Activated CD8-positive, alpha-beta memory T cell treated with anti-CD3 and anti-CD28 coated beads, Interleukin-2, amount 10 ng/mL, durations not matched to agents 7 days and 5 days (primary cell): ENCODE data around the gene BFSP2. TPM values are rescaled to one million over a fixed set of nuclear protein-coding genes. Genes with fewer than 3 reads are reported as not detected.

Experiments
- ATAC-seq: fragments of 150-1000 bp; cut with Tn5 transposase; one replicate; pipeline ENCODE4 v1.10.0; 2021; ENCODE audit warnings: moderate library complexity
- CTCF ChIA-PET: fragments of 350-600 bp; sonication (Branson Sonifier 250); formaldehyde crosslinking; loops from one replicate; lab custom pipeline; 2021; ENCODE audit warnings: antibody characterized with exemption; lab: Charles Lee
- DNase-seq: peaks from one replicate; pipeline ENCODE4 v3.0.0-alpha.2; 2020
- H3K27ac Mint-ChIP-seq: one replicate; pipeline ENCODE4 v1.8.0; 2021; ENCODE audit warnings: mild to moderate bottlenecking, mixed read lengths
- H3K27me3 Mint-ChIP-seq: one replicate; pipeline ENCODE4 v1.8.0; 2021; ENCODE audit warnings: mixed read lengths
- H3K36me3 Mint-ChIP-seq: one replicate; pipeline ENCODE4 v1.8.0; 2021; ENCODE audit warnings: mild to moderate bottlenecking, mixed read lengths
- H3K4me1 Mint-ChIP-seq: one replicate; pipeline ENCODE4 v1.8.0; 2021; ENCODE audit warnings: mixed read lengths
- H3K4me3 Mint-ChIP-seq: one replicate; pipeline ENCODE4 v1.8.0; 2021; ENCODE audit warnings: mild to moderate bottlenecking, moderate library complexity, mixed read lengths
- H3K9me3 Mint-ChIP-seq: one replicate; pipeline ENCODE4 v1.8.0; 2022; ENCODE audit warnings: low read depth, mixed read lengths
- total RNA-seq, 2 experiments: library from RNA; stranded (reverse); gene quantifications; one replicate each; pipeline ENCODE4 v1.2.3, GENCODE V29; 2021

Gene BFSP2
- total RNA-seq, 2 experiments from 2014 or later: 1.2 to 2.1 TPM

GRCh38 chr3:133441867-133442270 lies 42.0 kb downstream of the BFSP2 start:
- H3K27me3 Mint-ChIP-seq: no peaks in the 10 kb centered on the region
- CTCF ChIA-PET: interaction anchor here (0.9 to 1.3 kb wide), 5 partner anchors 17 to 716 kb away, joined by 3 to 6 read pairs (median 5); no protein-coding TSS in a partner anchor
- peaks cover 6% of the 10 kb centered on the region for H3K9me3 Mint-ChIP-seq
- ATAC-seq (peak; percentile 85), DNase-seq (peak; percentile 57)
- H3K4me1 Mint-ChIP-seq: peaks cover 37% of the 10 kb centered on the region
- H3K27ac Mint-ChIP-seq: peak overlapping the region; percentile 96
- peaks cover 14% of the 10 kb centered on the region for H3K36me3 Mint-ChIP-seq
- H3K4me3 Mint-ChIP-seq: peak overlapping the region; percentile 74

- H3K4me3 Mint-ChIP-seq: peak overlapping the region; percentile 74
These were observed 42.7 kb downstream of the BFSP2 start for GRCh38 chr3:133442518-133442917.

GRCh38 chr3:133443649-133444422 lies 44.0 kb downstream of the BFSP2 start:
- Mint-ChIP-seq H3K36me3 (peaks cover 14% of the 10 kb centered on the region), H3K9me3 (peaks cover 6% of the 10 kb centered on the region), H3K4me1 (peaks cover 54% of the 10 kb centered on the region), H3K27ac (peak overlapping the region; percentile 83), H3K27me3 (no peaks in the 10 kb centered on the region), H3K4me3 (no peak overlapping the region)
- ATAC-seq: peak; percentile 9
- DNase-seq: no peak
- CTCF ChIA-PET: interaction anchor here (0.8 to 2.0 kb wide), 9 partner anchors 25 to 137 kb away, joined by 3 to 9 read pairs (median 5); partner anchors contain the start of gene CDV3

More at GRCh38 chr3:133442518-133442917, 42.7 kb downstream of the BFSP2 start:
- CTCF ChIA-PET: interaction anchor here (0.9 to 2.0 kb wide), 6 partner anchors 46 to 135 kb away, joined by 5 to 9 read pairs (median 6); partner anchors contain the start of gene CDV3
- DNase-seq: no peak
- peaks cover 14% of the 10 kb centered on the region for H3K36me3 Mint-ChIP-seq
- no peaks in the 10 kb centered on the region for H3K27me3 Mint-ChIP-seq
- peak overlapping the region; percentile 96 for H3K27ac Mint-ChIP-seq
- H3K4me1 Mint-ChIP-seq: peaks cover 41% of the 10 kb centered on the region
- peaks cover 6% of the 10 kb centered on the region for H3K9me3 Mint-ChIP-seq
- ATAC-seq: peak; percentile 55

- H3K27ac Mint-ChIP-seq: peak overlapping the region; percentile 1
- ATAC-seq (no peak), DNase-seq (no peak)
- H3K9me3 Mint-ChIP-seq: peaks cover 4% of the 10 kb centered on the region
- no peak overlapping the region for H3K4me3 Mint-ChIP-seq
- peaks cover 10% of the 10 kb centered on the region for H3K36me3 Mint-ChIP-seq
- H3K4me1 Mint-ChIP-seq: peaks cover 60% of the 10 kb centered on the region
- CTCF ChIA-PET: interaction anchor here (1.1 to 2.0 kb wide), 4 partner anchors 24 to 137 kb away, joined by 3 to 9 read pairs (median 5); no protein-coding TSS in a partner anchor
- H3K27me3 Mint-ChIP-seq: no peaks in the 10 kb centered on the region
These were observed 44.5 kb downstream of the BFSP2 start for GRCh38 chr3:133444423-133444774.

- no peaks in the 10 kb centered on the region for H3K9me3 Mint-ChIP-seq
These were observed 45.3 kb downstream of the BFSP2 start for GRCh38 chr3:133445108-133445507.

GRCh38 chr3:133447750-133448477 lies 48.1 kb downstream of the BFSP2 start:
- DNase-seq (no peak), ATAC-seq (no peak)
- Mint-ChIP-seq H3K27me3 (no peaks in the 10 kb centered on the region), H3K27ac (peak overlapping the region; percentile 88), H3K4me3 (no peak overlapping the region), H3K36me3 (no peaks in the 10 kb centered on the region), H3K4me1 (peaks cover 60% of the 10 kb centered on the region), H3K9me3 (no peaks in the 10 kb centered on the region)
- CTCF ChIA-PET: interaction anchor here (0.7 to 2.0 kb wide), 6 partner anchors 9 to 127 kb away, joined by 3 to 10 read pairs (median 6); no protein-coding TSS in a partner anchor

More at GRCh38 chr3:133445108-133445507, 45.3 kb downstream of the BFSP2 start:
- Mint-ChIP-seq H3K4me1 (peaks cover 66% of the 10 kb centered on the region), H3K4me3 (no peak overlapping the region), H3K27me3 (no peaks in the 10 kb centered on the region), H3K27ac (no peak overlapping the region), H3K36me3 (peaks cover 6% of the 10 kb centered on the region)
- ATAC-seq (no peak), DNase-seq (no peak)
- CTCF ChIA-PET: interaction anchor here (1.6 kb wide), 1 partner anchor 130 kb away, joined by 6 read pairs; no protein-coding TSS in a partner anchor

- DNase-seq: peak; percentile 87
- no peaks in the 10 kb centered on the region for H3K27me3 Mint-ChIP-seq
- no peak overlapping the region for H3K4me3 Mint-ChIP-seq
- no peaks in the 10 kb centered on the region for H3K9me3 Mint-ChIP-seq
- H3K36me3 Mint-ChIP-seq: no peaks in the 10 kb centered on the region
- peak; percentile 85 for ATAC-seq
- H3K27ac Mint-ChIP-seq: peak overlapping the region; percentile 88
- CTCF ChIA-PET: interaction anchor here (0.7 to 2.0 kb wide), 9 partner anchors 9 to 130 kb away, joined by 3 to 10 read pairs (median 3); no protein-coding TSS in a partner anchor
- peaks cover 53% of the 10 kb centered on the region for H3K4me1 Mint-ChIP-seq
These were observed 48.7 kb downstream of the BFSP2 start for GRCh38 chr3:133448478-133449122.

- Mint-ChIP-seq H3K36me3 (no peaks in the 10 kb centered on the region), H3K4me3 (no peak overlapping the region), H3K4me1 (peaks cover 39% of the 10 kb centered on the region), H3K27ac (no peak overlapping the region), H3K27me3 (no peaks in the 10 kb centered on the region), H3K9me3 (no peaks in the 10 kb centered on the region)
- CTCF ChIA-PET: interaction anchor here (1.1 to 1.9 kb wide), 3 partner anchors 17 to 122 kb away, joined by 4 to 7 read pairs (median 4); partner anchors contain the start of gene CDV3
- DNase-seq: no peak
- ATAC-seq: no peak
These were observed 51.5 kb downstream of the BFSP2 start for GRCh38 chr3:133451309-133451708.

- Mint-ChIP-seq H3K4me1 (peaks cover 32% of the 10 kb centered on the region), H3K9me3 (no peaks in the 10 kb centered on the region), H3K4me3 (no peak overlapping the region), H3K27ac (no peak overlapping the region), H3K27me3 (no peaks in the 10 kb centered on the region), H3K36me3 (no peaks in the 10 kb centered on the region)
- no peak for ATAC-seq
- CTCF ChIA-PET: interaction anchor here (0.8 to 1.6 kb wide), 3 partner anchors 36 to 126 kb away, joined by 3 to 7 read pairs (median 3); no protein-coding TSS in a partner anchor
- no peak for DNase-seq
These were observed 52.9 kb downstream of the BFSP2 start for GRCh38 chr3:133452641-133453319.

GRCh38 chr3:133453383-133453782 lies 53.5 kb downstream of the BFSP2 start:
- no peaks in the 10 kb centered on the region for H3K36me3 Mint-ChIP-seq

GRCh38 chr3:133455281-133455680 lies 55.4 kb downstream of the BFSP2 start:
- H3K9me3 Mint-ChIP-seq: no peaks in the 10 kb centered on the region
- peaks cover 9% of the 10 kb centered on the region for H3K4me1 Mint-ChIP-seq
- no peak overlapping the region for H3K4me3 Mint-ChIP-seq
- DNase-seq: no peak
- no peak for ATAC-seq
- H3K27ac Mint-ChIP-seq: no peak overlapping the region
- no peaks in the 10 kb centered on the region for H3K27me3 Mint-ChIP-seq
- H3K36me3 Mint-ChIP-seq: no peaks in the 10 kb centered on the region
- CTCF ChIA-PET: interaction anchor here (2.9 kb wide), 1 partner anchor 11 kb away, joined by 9 read pairs; no protein-coding TSS in a partner anchor

More at GRCh38 chr3:133453383-133453782, 53.5 kb downstream of the BFSP2 start:
- peaks cover 26% of the 10 kb centered on the region for H3K4me1 Mint-ChIP-seq
- ATAC-seq (no peak), DNase-seq (no peak)
- no peaks in the 10 kb centered on the region for H3K27me3 Mint-ChIP-seq
- no peak overlapping the region for H3K27ac Mint-ChIP-seq
- H3K9me3 Mint-ChIP-seq: no peaks in the 10 kb centered on the region
- CTCF ChIA-PET: interaction anchor here (1.5 kb wide), 1 partner anchor 120 kb away, joined by 3 read pairs; no protein-coding TSS in a partner anchor
- no peak overlapping the region for H3K4me3 Mint-ChIP-seq

GRCh38 chr3:133455960-133456359 lies 56.1 kb downstream of the BFSP2 start:
- Mint-ChIP-seq H3K4me1 (peaks cover 14% of the 10 kb centered on the region), H3K27ac (no peak overlapping the region), H3K9me3 (no peaks in the 10 kb centered on the region), H3K4me3 (no peak overlapping the region), H3K36me3 (no peaks in the 10 kb centered on the region), H3K27me3 (no peaks in the 10 kb centered on the region)
- DNase-seq (no peak), ATAC-seq (no peak)
- CTCF ChIA-PET: interaction anchor here (1.0 to 2.9 kb wide), 4 partner anchors 10 to 34 kb away, joined by 3 to 9 read pairs (median 4); no protein-coding TSS in a partner anchor
